LNCaP clone FGC (cell line): Measurements from ENCODE around the gene NAP1L5.

Experiments used
- DNase-seq: peaks from one replicate; pipeline ENCODE4 v3.0.0-alpha.2; 2011; ENCODE audit warnings: low read depth
- H3K4me3 ChIP-seq: 2 replicates; pipeline ENCODE4 v1.5.1; 2011; ENCODE audit warnings: mild to moderate bottlenecking, low read depth, low read length, control low read depth
- TF ChIP-seq, protein P1 (sequence below): IDR thresholded peaks from 2 replicates; pipeline ENCODE4 v1.5.1; 2012; ENCODE audit warnings: mild to moderate bottlenecking; ENCODE audit not compliant: control insufficient read depth, insufficient read depth; ENCODE audit errors: extremely low read depth

NAP1L5 gene

DNA sequence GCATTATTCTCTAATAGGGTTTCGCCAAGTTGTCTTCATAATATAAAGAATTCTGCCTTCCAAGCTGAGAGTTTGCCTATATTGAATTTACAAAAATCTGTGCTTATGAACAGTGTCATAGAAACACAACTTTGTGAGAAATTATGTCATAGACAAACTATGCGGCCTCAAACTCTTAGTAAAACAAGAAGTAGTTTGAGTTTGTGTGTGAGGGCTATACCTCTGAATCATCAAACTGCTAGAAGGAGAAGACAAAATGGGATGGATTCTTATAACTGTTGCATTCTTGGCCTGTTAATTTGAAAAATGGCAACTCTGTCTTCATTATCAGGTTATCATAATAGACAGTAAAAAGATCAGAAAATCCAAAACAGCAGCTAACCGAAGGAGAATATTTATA lies 46.1 kb upstream of the NAP1L5 start:
- H3K4me3 ChIP-seq = no peak overlapping the region
- TF ChIP-seq, protein P1, sequence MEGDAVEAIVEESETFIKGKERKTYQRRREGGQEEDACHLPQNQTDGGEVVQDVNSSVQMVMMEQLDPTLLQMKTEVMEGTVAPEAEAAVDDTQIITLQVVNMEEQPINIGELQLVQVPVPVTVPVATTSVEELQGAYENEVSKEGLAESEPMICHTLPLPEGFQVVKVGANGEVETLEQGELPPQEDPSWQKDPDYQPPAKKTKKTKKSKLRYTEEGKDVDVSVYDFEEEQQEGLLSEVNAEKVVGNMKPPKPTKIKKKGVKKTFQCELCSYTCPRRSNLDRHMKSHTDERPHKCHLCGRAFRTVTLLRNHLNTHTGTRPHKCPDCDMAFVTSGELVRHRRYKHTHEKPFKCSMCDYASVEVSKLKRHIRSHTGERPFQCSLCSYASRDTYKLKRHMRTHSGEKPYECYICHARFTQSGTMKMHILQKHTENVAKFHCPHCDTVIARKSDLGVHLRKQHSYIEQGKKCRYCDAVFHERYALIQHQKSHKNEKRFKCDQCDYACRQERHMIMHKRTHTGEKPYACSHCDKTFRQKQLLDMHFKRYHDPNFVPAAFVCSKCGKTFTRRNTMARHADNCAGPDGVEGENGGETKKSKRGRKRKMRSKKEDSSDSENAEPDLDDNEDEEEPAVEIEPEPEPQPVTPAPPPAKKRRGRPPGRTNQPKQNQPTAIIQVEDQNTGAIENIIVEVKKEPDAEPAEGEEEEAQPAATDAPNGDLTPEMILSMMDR = no peak
- no peak for DNase-seq

DNA sequence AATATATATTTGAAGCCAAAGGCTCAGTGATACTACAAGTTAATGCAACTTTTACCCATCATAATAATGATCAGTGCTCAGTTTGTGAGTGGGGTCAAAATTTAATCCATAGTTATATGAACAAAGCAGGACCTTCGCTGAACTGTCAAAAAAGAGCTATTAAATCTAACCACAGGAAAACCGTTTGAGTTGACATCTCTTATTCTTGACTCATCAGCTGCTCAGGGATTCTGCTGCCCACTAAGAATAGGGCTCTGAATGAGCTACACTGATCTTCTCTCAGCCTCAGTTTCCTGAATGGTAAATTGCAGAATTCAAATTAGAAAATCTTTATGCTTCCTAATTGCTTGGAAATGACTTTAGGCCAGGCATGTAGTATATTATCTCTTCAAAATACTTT lies 44.9 kb upstream of the NAP1L5 start:
- DNase-seq = no peak
- no peak overlapping the region for H3K4me3 ChIP-seq
- TF ChIP-seq, protein P1 = no peak

DNA sequence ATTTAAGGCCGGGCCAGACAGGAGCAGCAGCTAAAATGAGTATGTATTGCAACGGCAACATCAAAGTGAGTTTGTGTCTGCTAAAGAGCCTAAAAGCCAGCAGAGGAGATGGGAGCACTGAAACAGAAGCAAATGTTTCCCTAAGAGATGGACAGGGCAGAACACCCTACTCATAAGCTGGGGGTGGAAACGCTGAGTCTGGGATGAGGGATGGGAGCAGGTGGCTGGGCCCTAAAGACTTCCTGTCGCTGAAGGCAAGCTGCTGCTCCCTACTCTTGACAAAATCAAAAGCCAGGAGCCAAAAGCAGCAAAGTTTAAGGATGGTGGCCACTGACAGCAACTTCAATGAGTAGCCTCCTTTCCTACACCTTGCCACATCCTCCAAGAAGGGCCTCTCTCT lies 40.6 kb upstream of the NAP1L5 start:
- H3K4me3 ChIP-seq = no peak overlapping the region
- no peak for DNase-seq
- TF ChIP-seq, protein P1 = no peak

DNA sequence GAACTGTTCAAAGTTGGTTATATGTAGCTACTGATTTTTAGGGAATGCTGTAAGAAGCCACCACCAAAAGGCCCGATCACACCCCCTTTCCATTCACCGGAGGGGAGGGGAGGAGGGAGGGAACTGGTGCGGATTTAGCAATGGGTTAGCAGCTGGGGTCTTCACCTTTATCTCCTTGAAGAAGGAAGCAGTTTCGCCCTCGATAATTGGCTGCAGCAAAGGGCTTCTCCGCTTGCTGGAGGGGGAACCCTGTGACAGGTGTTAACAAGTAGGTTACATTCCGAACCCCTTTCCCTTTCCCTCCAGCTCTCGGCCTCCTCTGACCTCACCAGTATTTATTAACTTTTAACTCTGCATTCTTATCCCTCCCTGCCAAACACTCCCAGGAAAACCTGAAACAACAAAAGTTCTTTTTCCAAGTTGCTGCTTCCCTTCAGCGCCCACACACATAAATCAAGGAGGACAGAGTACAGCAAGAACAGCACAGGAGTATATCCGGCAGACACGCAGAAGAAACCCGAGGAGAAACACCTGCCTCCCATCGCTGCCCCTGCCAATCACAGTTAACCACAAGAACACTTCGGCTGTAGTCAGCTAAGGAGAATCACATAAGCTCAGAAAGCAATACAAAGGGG lies 39.8 kb upstream of the NAP1L5 start:
- no peak for DNase-seq
- H3K4me3 ChIP-seq = no peak overlapping the region

DNA sequence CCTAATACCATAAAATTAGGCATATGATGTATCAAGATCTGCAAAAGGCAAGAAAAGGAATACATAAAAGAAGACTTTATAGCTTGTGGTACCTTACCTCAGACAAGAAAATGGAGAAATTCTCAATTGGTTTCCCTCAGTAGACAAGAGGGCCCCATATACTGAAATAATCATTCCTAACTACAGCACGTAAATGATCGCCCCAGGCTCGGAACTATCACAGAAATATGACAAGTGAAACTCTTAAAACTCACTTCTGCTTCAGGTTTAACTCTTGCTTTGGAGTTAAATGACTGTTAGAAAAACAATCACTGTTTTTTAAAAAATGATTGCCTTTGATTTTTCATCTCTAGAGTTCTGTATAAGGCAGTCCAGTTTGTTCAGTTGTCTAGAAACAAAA lies 38.6 kb upstream of the NAP1L5 start:
- DNase-seq = no peak
- TF ChIP-seq, protein P1 = no peak

More for the DNA sequence above, 39.8 kb upstream of the NAP1L5 start:
- TF ChIP-seq, protein P1 = no peak

DNA sequence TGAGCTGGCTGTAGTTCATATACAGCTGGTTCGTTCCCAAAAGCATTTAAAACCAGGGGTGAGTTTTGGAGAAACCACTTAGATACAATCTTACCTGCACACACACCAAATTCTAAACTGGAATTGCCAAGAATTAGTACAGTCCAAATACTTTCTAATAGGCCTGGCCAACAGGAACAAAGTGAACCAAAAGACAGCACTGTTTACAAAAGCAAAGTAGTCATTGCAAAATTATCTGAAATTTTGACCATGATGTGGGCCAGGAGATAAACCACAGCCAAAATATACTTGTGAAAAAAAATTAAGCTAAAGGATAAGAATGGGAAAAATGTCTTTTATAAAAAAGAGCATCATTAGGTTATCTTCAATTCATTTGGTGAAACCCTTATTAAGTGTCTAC lies 37.9 kb upstream of the NAP1L5 start:
- no peak overlapping the region for H3K4me3 ChIP-seq
- DNase-seq = no peak
- TF ChIP-seq, protein P1 = no peak

More for the DNA sequence above, 38.6 kb upstream of the NAP1L5 start:
- H3K4me3 ChIP-seq = no peak overlapping the region

DNA sequence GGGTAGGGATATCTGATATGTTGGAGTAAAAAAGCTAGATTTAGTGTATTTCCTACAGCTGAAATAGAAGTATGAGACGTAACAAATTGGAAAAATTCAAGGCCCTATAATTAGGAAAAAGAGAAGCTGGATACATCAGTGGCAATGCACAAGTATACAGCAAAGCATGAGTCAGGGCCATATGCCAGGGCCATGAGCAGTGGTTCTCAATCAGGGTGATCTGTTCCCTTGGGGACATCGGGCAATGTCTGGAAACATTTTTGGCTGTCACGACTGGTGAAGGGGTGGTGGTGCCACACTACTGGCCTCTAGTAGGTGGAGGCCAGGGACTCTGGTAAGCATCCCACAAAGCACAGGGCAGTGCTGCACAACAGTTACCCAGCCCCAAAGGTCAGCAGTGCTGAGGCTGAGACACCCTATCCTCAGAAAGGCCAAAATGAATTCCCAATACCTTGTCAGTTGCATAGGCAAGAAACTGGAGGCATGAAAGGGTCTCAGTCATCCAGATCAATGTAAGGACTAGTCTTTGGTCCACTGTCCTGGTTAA lies 36.8 kb upstream of the NAP1L5 start:
- no peak for DNase-seq
- H3K4me3 ChIP-seq = no peak overlapping the region
- TF ChIP-seq, protein P1 = no peak
